HepG2 (cell line): Measurements from ENCODE around the gene CERS1. TPM values are rescaled to one million over a fixed set of nuclear protein-coding genes. Genes with fewer than 3 reads are reported as not detected.

Experiments used
- CAMTA2 ChIP-seq: sonication (generic); formaldehyde crosslinking; IDR thresholded peaks from 2 replicates; pipeline ENCODE4 v1.4.0; 2020; ENCODE audit warnings: mild to moderate bottlenecking, missing genetic modification reagents, borderline replicate concordance
- DRAP1 ChIP-seq: IDR thresholded peaks from 2 replicates; pipeline ENCODE4 v1.6.1; 2016; ENCODE audit warnings: missing genetic modification reagents, missing compliant biosample characterization
- HINFP ChIP-seq: sonication (generic); formaldehyde crosslinking; IDR thresholded peaks from 2 replicates; pipeline ENCODE4 v1.4.0; 2020; ENCODE audit warnings: low read depth, mild to moderate bottlenecking, missing genetic modification reagents
- HOMEZ ChIP-seq: IDR thresholded peaks from 2 replicates; pipeline ENCODE4 v1.6.1; 2016; ENCODE audit warnings: low read depth
- KLF11 ChIP-seq: IDR thresholded peaks from 2 replicates; pipeline ENCODE4 v1.6.1; 2016; ENCODE audit warnings: missing compliant biosample characterization
- RARA ChIP-seq: IDR thresholded peaks from 2 replicates; pipeline ENCODE4 v1.6.1; 2016; ENCODE audit warnings: missing genetic modification reagents, missing compliant biosample characterization
- SP4 ChIP-seq: sonication (generic); formaldehyde crosslinking; IDR thresholded peaks from 2 replicates; pipeline ENCODE4 v1.8.1; 2023; ENCODE audit warnings: mild to moderate bottlenecking, missing genetic modification reagents
- SP5 ChIP-seq: IDR thresholded peaks from 2 replicates; pipeline ENCODE4 v1.6.1; 2016; ENCODE audit warnings: low read depth, borderline replicate concordance
- ZFP82 ChIP-seq: sonication (generic); formaldehyde crosslinking; IDR thresholded peaks from 2 replicates; pipeline ENCODE4 v1.5.1; 2020; ENCODE audit warnings: mild to moderate bottlenecking, missing genetic modification reagents, borderline replicate concordance
- ZNF124 ChIP-seq: sonication (generic); formaldehyde crosslinking; IDR thresholded peaks from 2 replicates; pipeline ENCODE4 v1.4.0; 2020; ENCODE audit warnings: missing genetic modification reagents
- ZNF558 ChIP-seq: sonication (generic); formaldehyde crosslinking; IDR thresholded peaks from 2 replicates; pipeline ENCODE4 v1.9.0; 2022; ENCODE audit warnings: mild to moderate bottlenecking, missing genetic modification reagents, borderline replicate concordance
- ZNF780A ChIP-seq: sonication (generic); formaldehyde crosslinking; IDR thresholded peaks from 2 replicates; pipeline ENCODE4 v1.8.0; 2022; ENCODE audit warnings: mild to moderate bottlenecking, missing genetic modification reagents, moderate library complexity
- ZNF790 ChIP-seq: sonication (generic); formaldehyde crosslinking; IDR thresholded peaks from 2 replicates; pipeline ENCODE4 v1.8.0; 2022; ENCODE audit warnings: missing genetic modification reagents, mild to moderate bottlenecking, borderline replicate concordance
- polyA plus RNA-seq, 8 experiments: library from polyadenylated mRNA; depleted of rRNA in 3 of 8; stranded (reverse) in 7 of 8; unstranded in 1 of 8; fragments of >200 nt; fragmentation: Illumina TruSeq in 4 of 8; extraction: Trizol in 4 of 8; gene quantifications; 2 replicates each; pipeline versions ENCODE4 v1.2.1 to v1.2.3, GENCODE V29; 2011 to 2016; ENCODE audit warnings: low read depth in 4 of 8, missing spikeins in 1 of 8, mixed read lengths in 1 of 8; ENCODE audit not compliant: insufficient read depth in 1 of 8
- total RNA-seq, 5 experiments: library from RNA; depleted of rRNA; stranded (reverse); fragments of >200 nt; fragmentation: Illumina TruSeq; extraction: Trizol; gene quantifications; 2 replicates each; pipeline ENCODE4 v1.2.3, GENCODE V29; 2016; ENCODE audit warnings: low read depth in 1 of 5
- TF ChIP-seq, protein P1 (sequence below): sonication (generic); formaldehyde crosslinking; IDR thresholded peaks from 2 replicates; pipeline ENCODE4 v1.9.0; 2021; ENCODE audit warnings: missing genetic modification reagents, mild to moderate bottlenecking, borderline replicate concordance
- TF ChIP-seq, protein P2 (sequence below): sonication (generic); formaldehyde crosslinking; IDR thresholded peaks from 2 replicates; pipeline ENCODE4 v1.4.0; 2020; ENCODE audit warnings: missing genetic modification reagents
- TF ChIP-seq, protein P3 (sequence below): IDR thresholded peaks from 2 replicates; pipeline ENCODE4 v1.6.1; 2016; ENCODE audit warnings: missing compliant biosample characterization, missing genetic modification reagents, borderline replicate concordance

Gene CERS1
- total and polyA plus RNA-seq, 2 of the 13 experiments (the other 11 are each of a cell fraction or from before 2014, with no cell fraction given): 4.6 to 9.8 TPM

GRCh38 chr19:18919086-18919899, 23.3 kb upstream of the CERS1 start, which contains the start of the genes COPE and DDX49 (continued):
- TF ChIP-seq DRAP1 (CRISPR knock-in tag) (peak; percentile 19), ZNF790 (CRISPR knock-in tag) (no peak), HOMEZ (CRISPR knock-in tag) (no peak), ZFP82 (no peak), SP5 (CRISPR knock-in tag) (no peak), ZNF780A (CRISPR knock-in tag) (no peak), KLF11 (CRISPR knock-in tag) (peak; percentile 40; the same call in 1 of the 2 replicates), HINFP (CRISPR knock-in tag) (no peak), SP4 (CRISPR knock-in tag) (peak; percentile 78), RARA (no peak), ZNF124 (no peak), CAMTA2 (CRISPR knock-in tag) (no peak), ZNF558 (peak; percentile 65; the same call in 1 of the 2 replicates)
- TF ChIP-seq, protein P1, sequence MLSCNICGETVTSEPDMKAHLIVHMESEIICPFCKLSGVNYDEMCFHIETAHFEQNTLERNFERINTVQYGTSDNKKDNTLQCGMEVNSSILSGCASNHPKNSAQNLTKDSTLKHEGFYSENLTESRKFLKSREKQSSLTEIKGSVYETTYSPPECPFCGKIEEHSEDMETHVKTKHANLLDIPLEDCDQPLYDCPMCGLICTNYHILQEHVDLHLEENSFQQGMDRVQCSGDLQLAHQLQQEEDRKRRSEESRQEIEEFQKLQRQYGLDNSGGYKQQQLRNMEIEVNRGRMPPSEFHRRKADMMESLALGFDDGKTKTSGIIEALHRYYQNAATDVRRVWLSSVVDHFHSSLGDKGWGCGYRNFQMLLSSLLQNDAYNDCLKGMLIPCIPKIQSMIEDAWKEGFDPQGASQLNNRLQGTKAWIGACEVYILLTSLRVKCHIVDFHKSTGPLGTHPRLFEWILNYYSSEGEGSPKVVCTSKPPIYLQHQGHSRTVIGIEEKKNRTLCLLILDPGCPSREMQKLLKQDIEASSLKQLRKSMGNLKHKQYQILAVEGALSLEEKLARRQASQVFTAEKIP (CRISPR knock-in tag): no peak
- TF ChIP-seq, protein P2, sequence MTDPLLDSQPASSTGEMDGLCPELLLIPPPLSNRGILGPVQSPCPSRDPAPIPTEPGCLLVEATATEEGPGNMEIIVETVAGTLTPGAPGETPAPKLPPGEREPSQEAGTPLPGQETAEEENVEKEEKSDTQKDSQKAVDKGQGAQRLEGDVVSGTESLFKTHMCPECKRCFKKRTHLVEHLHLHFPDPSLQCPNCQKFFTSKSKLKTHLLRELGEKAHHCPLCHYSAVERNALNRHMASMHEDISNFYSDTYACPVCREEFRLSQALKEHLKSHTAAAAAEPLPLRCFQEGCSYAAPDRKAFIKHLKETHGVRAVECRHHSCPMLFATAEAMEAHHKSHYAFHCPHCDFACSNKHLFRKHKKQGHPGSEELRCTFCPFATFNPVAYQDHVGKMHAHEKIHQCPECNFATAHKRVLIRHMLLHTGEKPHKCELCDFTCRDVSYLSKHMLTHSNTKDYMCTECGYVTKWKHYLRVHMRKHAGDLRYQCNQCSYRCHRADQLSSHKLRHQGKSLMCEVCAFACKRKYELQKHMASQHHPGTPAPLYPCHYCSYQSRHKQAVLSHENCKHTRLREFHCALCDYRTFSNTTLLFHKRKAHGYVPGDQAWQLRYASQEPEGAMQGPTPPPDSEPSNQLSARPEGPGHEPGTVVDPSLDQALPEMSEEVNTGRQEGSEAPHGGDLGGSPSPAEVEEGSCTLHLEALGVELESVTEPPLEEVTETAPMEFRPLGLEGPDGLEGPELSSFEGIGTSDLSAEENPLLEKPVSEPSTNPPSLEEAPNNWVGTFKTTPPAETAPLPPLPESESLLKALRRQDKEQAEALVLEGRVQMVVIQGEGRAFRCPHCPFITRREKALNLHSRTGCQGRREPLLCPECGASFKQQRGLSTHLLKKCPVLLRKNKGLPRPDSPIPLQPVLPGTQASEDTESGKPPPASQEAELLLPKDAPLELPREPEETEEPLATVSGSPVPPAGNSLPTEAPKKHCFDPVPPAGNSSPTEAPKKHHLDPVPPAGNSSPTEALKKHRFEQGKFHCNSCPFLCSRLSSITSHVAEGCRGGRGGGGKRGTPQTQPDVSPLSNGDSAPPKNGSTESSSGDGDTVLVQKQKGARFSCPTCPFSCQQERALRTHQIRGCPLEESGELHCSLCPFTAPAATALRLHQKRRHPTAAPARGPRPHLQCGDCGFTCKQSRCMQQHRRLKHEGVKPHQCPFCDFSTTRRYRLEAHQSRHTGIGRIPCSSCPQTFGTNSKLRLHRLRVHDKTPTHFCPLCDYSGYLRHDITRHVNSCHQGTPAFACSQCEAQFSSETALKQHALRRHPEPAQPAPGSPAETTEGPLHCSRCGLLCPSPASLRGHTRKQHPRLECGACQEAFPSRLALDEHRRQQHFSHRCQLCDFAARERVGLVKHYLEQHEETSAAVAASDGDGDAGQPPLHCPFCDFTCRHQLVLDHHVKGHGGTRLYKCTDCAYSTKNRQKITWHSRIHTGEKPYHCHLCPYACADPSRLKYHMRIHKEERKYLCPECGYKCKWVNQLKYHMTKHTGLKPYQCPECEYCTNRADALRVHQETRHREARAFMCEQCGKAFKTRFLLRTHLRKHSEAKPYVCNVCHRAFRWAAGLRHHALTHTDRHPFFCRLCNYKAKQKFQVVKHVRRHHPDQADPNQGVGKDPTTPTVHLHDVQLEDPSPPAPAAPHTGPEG: 0 out of 2 replicates have a peak, but pooled peaks have one; percentile 53
- TF ChIP-seq, protein P3, sequence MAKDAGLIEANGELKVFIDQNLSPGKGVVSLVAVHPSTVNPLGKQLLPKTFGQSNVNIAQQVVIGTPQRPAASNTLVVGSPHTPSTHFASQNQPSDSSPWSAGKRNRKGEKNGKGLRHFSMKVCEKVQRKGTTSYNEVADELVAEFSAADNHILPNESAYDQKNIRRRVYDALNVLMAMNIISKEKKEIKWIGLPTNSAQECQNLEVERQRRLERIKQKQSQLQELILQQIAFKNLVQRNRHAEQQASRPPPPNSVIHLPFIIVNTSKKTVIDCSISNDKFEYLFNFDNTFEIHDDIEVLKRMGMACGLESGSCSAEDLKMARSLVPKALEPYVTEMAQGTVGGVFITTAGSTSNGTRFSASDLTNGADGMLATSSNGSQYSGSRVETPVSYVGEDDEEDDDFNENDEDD: peak; percentile 35; the same call in 1 of the 2 replicates
